PFSK-1 (cell line): ENCODE results near the gene CLIC2.

Experiments
- FOXP2 ChIP-seq: optimal IDR thresholded peaks from 2 replicates; pipeline ENCODE3; 2011; ENCODE audit warnings: borderline replicate concordance, control low read depth, inconsistent platforms; ENCODE audit not compliant: insufficient read depth; ENCODE audit errors: extremely low read length, extremely low read depth
- POLR2AphosphoS5 ChIP-seq: IDR thresholded peaks from 2 replicates; pipeline ENCODE4 v1.6.1; 2012; ENCODE audit warnings: low read depth, mild to moderate bottlenecking, control low read depth, low read length, moderate library complexity
- SIN3A ChIP-seq: IDR thresholded peaks from 2 replicates; pipeline ENCODE4 v1.6.1; 2012; ENCODE audit warnings: mild to moderate bottlenecking, low read length, moderate library complexity, borderline replicate concordance; ENCODE audit not compliant: insufficient read depth
- TAF1 ChIP-seq: IDR thresholded peaks from 2 replicates; pipeline ENCODE4 v1.6.1; 2012; ENCODE audit warnings: low read length, control low read depth, borderline replicate concordance; ENCODE audit not compliant: insufficient read depth
- TF ChIP-seq, protein P1 (sequence below), 2 experiments: IDR thresholded peaks; 2 replicates each; pipeline versions ENCODE4 v1.6.1 to v1.8.0; 2011 to 2012; ENCODE audit warnings: low read depth in 2 of 2, low read length in 2 of 2, control low read depth in 1 of 2, inconsistent platforms in 1 of 2, mild to moderate bottlenecking in 1 of 2, moderate library complexity in 1 of 2; ENCODE audit not compliant: insufficient read depth in 1 of 2

DNA sequence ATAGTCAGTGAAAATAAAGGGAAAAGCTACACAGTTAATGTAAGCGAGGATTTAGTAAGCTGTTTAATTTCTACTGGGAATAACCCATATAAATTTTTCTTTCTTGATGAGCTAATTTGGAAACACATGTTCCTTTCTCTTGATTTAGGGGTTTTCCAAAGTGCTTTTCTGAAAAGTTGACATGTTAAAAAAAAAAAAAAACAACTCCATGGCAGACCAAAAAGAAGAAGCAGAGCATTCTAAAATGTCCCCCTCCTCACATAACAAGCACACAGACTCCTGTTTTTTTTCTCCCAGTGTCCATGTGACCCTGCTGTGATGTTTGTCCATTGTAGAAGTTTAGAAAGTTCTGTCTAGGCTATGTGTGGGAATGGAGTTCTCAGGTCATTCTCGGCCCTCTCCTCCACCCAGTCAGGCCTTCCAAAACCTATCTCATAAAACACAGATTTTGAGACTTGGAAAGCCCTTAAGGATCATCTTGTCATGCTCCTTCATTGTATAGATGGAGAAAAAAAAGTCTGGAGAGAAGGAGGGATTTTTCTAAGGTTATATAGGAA, 792 bp downstream of the CLIC2 start:
- TF ChIP-seq POLR2AphosphoS5 = no peak
- TF ChIP-seq SIN3A = no peak
- no peak for TF ChIP-seq TAF1
- TF ChIP-seq, protein P1, sequence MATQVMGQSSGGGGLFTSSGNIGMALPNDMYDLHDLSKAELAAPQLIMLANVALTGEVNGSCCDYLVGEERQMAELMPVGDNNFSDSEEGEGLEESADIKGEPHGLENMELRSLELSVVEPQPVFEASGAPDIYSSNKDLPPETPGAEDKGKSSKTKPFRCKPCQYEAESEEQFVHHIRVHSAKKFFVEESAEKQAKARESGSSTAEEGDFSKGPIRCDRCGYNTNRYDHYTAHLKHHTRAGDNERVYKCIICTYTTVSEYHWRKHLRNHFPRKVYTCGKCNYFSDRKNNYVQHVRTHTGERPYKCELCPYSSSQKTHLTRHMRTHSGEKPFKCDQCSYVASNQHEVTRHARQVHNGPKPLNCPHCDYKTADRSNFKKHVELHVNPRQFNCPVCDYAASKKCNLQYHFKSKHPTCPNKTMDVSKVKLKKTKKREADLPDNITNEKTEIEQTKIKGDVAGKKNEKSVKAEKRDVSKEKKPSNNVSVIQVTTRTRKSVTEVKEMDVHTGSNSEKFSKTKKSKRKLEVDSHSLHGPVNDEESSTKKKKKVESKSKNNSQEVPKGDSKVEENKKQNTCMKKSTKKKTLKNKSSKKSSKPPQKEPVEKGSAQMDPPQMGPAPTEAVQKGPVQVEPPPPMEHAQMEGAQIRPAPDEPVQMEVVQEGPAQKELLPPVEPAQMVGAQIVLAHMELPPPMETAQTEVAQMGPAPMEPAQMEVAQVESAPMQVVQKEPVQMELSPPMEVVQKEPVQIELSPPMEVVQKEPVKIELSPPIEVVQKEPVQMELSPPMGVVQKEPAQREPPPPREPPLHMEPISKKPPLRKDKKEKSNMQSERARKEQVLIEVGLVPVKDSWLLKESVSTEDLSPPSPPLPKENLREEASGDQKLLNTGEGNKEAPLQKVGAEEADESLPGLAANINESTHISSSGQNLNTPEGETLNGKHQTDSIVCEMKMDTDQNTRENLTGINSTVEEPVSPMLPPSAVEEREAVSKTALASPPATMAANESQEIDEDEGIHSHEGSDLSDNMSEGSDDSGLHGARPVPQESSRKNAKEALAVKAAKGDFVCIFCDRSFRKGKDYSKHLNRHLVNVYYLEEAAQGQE (IDR thresholded peaks at IDR 0.05; ENCODE audit: insufficient read depth in 1 of 2, low read depth in 2 of 2, low read length in 2 of 2) = no peak
- no peak for TF ChIP-seq FOXP2
